Measurements from ENCODE around the gene EPHA4. TPM values are rescaled to one million over a fixed set of nuclear protein-coding genes. Genes with fewer than 3 reads are reported as not detected.
A peak's percentile ranks its signal among the peaks of the same experiment; 100 is the strongest.

EPHA4 gene
- total and polyA plus RNA-seq, 2 experiments from 2014 or later = 24.4 to 42.2 TPM

DNA sequence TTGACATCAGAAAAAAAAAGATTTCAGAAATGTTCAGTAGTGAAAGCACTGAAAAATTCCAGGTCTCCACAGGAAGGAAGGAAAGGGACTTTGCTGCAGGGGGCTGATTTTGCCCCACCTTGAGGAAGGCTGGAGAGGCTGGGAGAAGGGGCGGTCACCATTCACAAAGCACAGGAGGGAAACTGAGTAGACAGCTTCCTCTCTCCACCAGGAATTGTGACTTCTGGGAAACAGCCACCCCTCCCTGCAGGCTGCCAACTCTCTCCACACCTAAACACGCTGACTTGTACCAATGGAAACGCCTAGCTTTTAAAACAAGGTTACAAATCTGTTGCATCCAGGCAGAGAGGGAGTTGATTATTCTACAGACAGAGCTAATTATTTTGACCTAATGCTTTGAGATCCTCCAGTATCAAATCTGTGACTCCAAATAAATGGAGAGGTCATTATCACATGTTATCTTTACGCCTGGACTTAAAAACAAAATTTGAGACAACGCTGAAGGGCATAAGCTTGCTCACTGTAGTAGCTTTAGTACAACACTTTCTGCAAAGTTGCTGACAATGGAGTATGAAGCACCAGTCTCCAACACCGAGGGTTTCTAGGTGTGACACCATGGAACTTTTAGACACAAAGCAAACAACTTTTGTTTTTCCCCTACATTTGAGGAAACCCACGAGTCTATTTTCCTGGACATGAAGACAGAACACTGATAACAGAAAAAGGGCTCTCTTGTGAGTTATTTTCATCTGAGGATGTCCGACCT is 42.7 kb downstream of the EPHA4 start:
- Histone ChIP-seq H3K79me2 (ENCODE audit: insufficient read depth) (peaks cover 53% of the 10 kb centered on the region), H3K27ac (peak overlapping the region; percentile 21), H3K4me2 (ENCODE audit: unreplicated experiment) (peak overlapping the region; percentile 89), H3K36me3 (ENCODE audit: low read depth) (no peaks in the 10 kb centered on the region), H3K9ac (peak overlapping the region; percentile 30), H3K9me2 (ENCODE audit: insufficient read depth) (no peaks in the 10 kb centered on the region), H3K4me1 (ENCODE audit: insufficient read depth) (peaks cover 14% of the 10 kb centered on the region), H2AFZ (peak overlapping the region; percentile 16), H4K20me1 (ENCODE audit: insufficient read depth) (no peaks in the 10 kb centered on the region), H3F3A (ENCODE audit: insufficient read depth) (peaks cover 6% of the 10 kb centered on the region), H3K9me3 (ENCODE audit: low read depth) (no peaks in the 10 kb centered on the region), H3K4me3 (peak overlapping the region; percentile 56), H3K27me3 (replicated peaks; ENCODE audit: insufficient read depth) (no peaks in the 10 kb centered on the region)
- 85 to 86% methylated on average over 8 of the region's 8 CpGs for WGBS, 2 experiments (ENCODE audit: low coverage in 1 of 2, low lambda C conversion rate in 2 of 2, missing lambda C conversion rate in 2 of 2)
- TF ChIP-seq EZH2 (IDR thresholded peaks at IDR 0.05; ENCODE audit: insufficient read depth, poor library complexity, severe bottlenecking) = no peak
- TF ChIP-seq EZH2phosphoT487 (IDR thresholded peaks at IDR 0.05; ENCODE audit: insufficient read depth, low read depth) = no peak
- DNase-seq = no peak
- in situ Hi-C loops (cut with MboI) = no loop called here

DNA sequence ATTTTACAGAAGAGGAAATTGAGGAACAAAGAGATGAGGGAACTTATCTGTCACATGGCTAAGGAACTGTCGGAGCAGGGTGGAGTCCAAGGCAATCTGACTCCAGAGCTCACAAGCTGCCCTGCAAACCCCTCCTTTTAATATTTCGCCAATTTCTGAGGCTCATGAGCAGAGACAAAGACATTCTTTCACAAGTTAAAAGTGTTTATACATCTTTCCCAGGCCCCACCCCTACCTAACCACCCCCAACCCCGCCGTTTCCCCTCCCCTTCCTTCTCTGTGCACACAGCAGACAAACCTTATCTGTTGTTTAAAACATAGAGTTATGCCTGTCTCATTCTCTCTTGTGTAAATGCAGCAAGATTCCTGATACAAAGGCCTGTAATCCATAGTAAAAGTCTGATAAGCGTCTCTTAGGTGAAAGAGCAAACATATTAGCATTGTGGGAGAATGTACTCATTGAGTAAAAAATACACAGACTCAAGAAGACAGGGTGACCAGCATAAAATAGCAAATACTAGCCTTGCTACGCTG is 44.3 kb downstream of the EPHA4 start:
- Histone ChIP-seq H3F3A (ENCODE audit: insufficient read depth) (peaks cover 6% of the 10 kb centered on the region), H3K27ac (no peak overlapping the region), H3K4me2 (ENCODE audit: unreplicated experiment) (no peak overlapping the region), H2AFZ (no peak overlapping the region), H3K79me2 (ENCODE audit: insufficient read depth) (peaks cover 50% of the 10 kb centered on the region), H3K36me3 (ENCODE audit: low read depth) (0 out of 2 replicates have a peak, but pooled peaks cover 7% of the 10 kb centered on the region), H3K27me3 (replicated peaks; ENCODE audit: insufficient read depth) (no peaks in the 10 kb centered on the region), H4K20me1 (ENCODE audit: insufficient read depth) (no peaks in the 10 kb centered on the region), H3K9ac (no peak overlapping the region), H3K4me1 (ENCODE audit: insufficient read depth) (peaks cover 14% of the 10 kb centered on the region), H3K9me2 (ENCODE audit: insufficient read depth) (no peaks in the 10 kb centered on the region), H3K9me3 (ENCODE audit: low read depth) (no peaks in the 10 kb centered on the region), H3K4me3 (no peak overlapping the region)
- 81 to 98% methylated on average over 4 to 6 of the region's 6 CpGs for WGBS, 2 experiments (ENCODE audit: low coverage in 1 of 2, low lambda C conversion rate in 2 of 2, missing lambda C conversion rate in 2 of 2)
- no peak for DNase-seq
- in situ Hi-C loops (cut with MboI) = no loop called here
- TF ChIP-seq EZH2phosphoT487 (IDR thresholded peaks at IDR 0.05; ENCODE audit: insufficient read depth, low read depth) (no peak), EZH2 (IDR thresholded peaks at IDR 0.05; ENCODE audit: insufficient read depth, poor library complexity, severe bottlenecking) (no peak)

DNA sequence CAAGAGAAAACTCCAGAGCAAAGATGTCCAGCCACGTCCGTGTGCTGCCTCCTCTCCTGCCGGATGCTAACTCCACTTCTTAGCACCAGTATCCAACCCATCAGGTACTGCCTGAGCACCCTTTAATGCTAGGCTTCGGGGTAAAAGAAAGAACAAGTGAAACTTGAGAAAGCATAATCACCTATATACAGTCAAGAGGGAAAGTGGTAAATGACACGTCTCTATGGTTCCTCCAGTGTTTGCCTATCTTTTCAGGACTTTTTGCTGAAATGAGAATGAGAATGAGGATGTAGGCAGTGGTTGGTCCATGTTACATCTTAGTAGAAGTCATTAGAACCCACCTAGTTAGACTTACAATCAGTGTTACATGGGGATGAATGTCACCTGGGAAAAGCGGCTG is 47.9 kb downstream of the EPHA4 start:
- Histone ChIP-seq H3K9me2 (ENCODE audit: insufficient read depth) (no peaks in the 10 kb centered on the region; the same call in 1 of the 2 replicates), H3K4me2 (ENCODE audit: unreplicated experiment) (no peak overlapping the region), H3K79me2 (ENCODE audit: insufficient read depth) (peaks cover 67% of the 10 kb centered on the region), H3F3A (ENCODE audit: insufficient read depth) (no peaks in the 10 kb centered on the region), H4K20me1 (ENCODE audit: insufficient read depth) (no peaks in the 10 kb centered on the region; the same call in 1 of the 2 replicates), H3K4me1 (ENCODE audit: insufficient read depth) (peaks cover 2% of the 10 kb centered on the region), H3K27ac (no peak overlapping the region), H3K9me3 (ENCODE audit: low read depth) (no peaks in the 10 kb centered on the region), H3K27me3 (replicated peaks; ENCODE audit: insufficient read depth) (no peaks in the 10 kb centered on the region), H3K4me3 (no peak overlapping the region), H3K36me3 (ENCODE audit: low read depth) (0 out of 2 replicates have a peak, but pooled peaks cover 7% of the 10 kb centered on the region), H3K9ac (no peak overlapping the region), H2AFZ (no peak overlapping the region)
- TF ChIP-seq EZH2 (IDR thresholded peaks at IDR 0.05; ENCODE audit: insufficient read depth, poor library complexity, severe bottlenecking) = no peak
- no peak for TF ChIP-seq EZH2phosphoT487 (IDR thresholded peaks at IDR 0.05; ENCODE audit: insufficient read depth, low read depth)
- DNase-seq = no peak
- in situ Hi-C loops (cut with MboI) = no loop called here
- 97 to 98% methylated on average over 6 of the region's 6 CpGs for WGBS, 2 experiments (ENCODE audit: low coverage in 1 of 2, low lambda C conversion rate in 2 of 2, missing lambda C conversion rate in 2 of 2)

DNA sequence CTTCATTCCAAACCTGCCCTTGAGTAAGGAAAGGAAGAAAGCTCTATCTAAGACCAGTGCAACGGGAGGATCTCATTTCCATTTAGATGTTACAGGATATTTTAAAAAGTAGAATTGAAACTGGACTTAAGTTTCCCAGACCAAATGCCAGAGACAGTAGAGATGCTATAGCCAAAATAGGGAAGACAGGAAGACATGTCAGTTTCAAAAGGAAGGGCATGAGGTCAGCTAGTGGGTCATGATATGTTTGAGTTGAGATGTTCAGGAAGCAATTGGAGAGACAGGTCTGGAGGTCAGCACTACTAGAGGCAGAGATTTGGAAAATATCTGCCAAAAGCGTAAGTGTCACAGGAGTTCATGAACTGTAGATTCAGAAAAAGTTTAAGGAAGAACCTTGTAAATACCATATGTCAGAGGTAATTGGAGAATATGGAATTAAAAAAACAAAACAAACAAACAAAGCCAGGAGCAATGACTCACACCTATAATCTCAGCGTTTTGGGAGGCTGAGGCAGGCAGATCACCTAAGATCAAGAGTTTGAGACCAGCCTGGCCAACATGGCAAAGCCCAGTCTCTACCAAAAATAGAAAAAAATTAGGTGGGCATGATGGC is 50.8 kb downstream of the EPHA4 start:
- in situ Hi-C loops (cut with MboI) = no loop called here
- 97 to 98% methylated on average over 3 of the region's 3 CpGs for WGBS, 2 experiments (ENCODE audit: low coverage in 1 of 2, low lambda C conversion rate in 2 of 2, missing lambda C conversion rate in 2 of 2)
- H3K9ac ChIP-seq = no peak overlapping the region
- no peaks in the 10 kb centered on the region; the same call in 1 of the 2 replicates for H4K20me1 ChIP-seq (ENCODE audit: insufficient read depth)
- no peak for TF ChIP-seq EZH2 (IDR thresholded peaks at IDR 0.05; ENCODE audit: insufficient read depth, poor library complexity, severe bottlenecking)
- no peak for TF ChIP-seq EZH2phosphoT487 (IDR thresholded peaks at IDR 0.05; ENCODE audit: insufficient read depth, low read depth)
- DNase-seq = no peak
- no peak overlapping the region for H3K4me3 ChIP-seq
- H3K79me2 ChIP-seq (ENCODE audit: insufficient read depth) = peaks cover 39% of the 10 kb centered on the region
- H3K4me1 ChIP-seq (ENCODE audit: insufficient read depth) = peaks cover 28% of the 10 kb centered on the region
- no peak overlapping the region for H3K27ac ChIP-seq
- H3K36me3 ChIP-seq (ENCODE audit: low read depth) = 0 out of 2 replicates have a peak, but pooled peaks cover 7% of the 10 kb centered on the region
- no peak overlapping the region for H2AFZ ChIP-seq
- H3F3A ChIP-seq (ENCODE audit: insufficient read depth) = peaks cover 25% of the 10 kb centered on the region
- H3K9me3 ChIP-seq (ENCODE audit: low read depth) = no peaks in the 10 kb centered on the region
- H3K27me3 ChIP-seq (replicated peaks; ENCODE audit: insufficient read depth) = no peaks in the 10 kb centered on the region
- no peak overlapping the region for H3K4me2 ChIP-seq (ENCODE audit: unreplicated experiment)
- H3K9me2 ChIP-seq (ENCODE audit: insufficient read depth) = no peaks in the 10 kb centered on the region; the same call in 1 of the 2 replicates

Data from GM23248 (cell line).